Measurements from ENCODE around the gene ROR1.

The ROR1 gene

GRCh38 chr1:64074767-64075166 is 300.9 kb downstream of the ROR1 start:
- ChIA-PET CTCF (no interaction called here), POLR2A (no interaction called here)
- no peak overlapping the region for H3K4me3 ChIP-seq (ENCODE audit: low read depth, low read length)

DNA sequence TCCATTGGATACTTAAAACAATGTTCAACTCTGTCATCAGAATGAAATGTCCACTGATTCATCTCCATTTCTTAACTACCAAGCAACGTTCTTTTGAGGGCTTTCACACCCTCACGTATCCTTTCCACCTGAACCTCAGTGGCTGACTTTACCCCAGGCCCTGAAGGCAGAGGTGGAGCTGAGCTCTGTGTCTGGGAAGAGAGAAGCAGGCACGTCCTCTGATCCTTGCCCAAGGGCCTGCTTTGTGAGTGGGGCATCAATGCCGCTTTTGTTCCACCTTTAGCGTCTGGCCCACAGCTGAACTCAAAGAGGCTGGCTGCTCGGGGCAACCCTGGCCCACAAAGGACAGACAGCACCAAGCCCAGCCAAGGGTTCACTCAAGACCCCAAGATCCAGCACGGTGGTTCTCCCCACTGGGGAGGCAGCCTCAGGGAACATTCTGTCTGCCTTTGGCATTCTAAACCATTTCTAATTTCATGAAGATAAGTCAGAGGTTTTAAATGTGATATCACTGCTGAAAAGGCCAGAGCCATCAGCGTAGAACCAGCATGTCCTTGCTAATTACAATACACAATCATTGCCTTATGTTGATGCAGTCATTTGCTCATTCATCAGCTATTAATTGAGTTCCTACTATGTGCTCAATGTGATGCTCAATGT is 303.6 kb downstream of the ROR1 start:
- no peak for DNase-seq (ENCODE audit: low read depth, low spot score)
- POLR2A ChIA-PET = interaction anchor here (1.0 kb wide), 1 partner anchor 283 kb away, joined by 3 read pairs; no protein-coding TSS in a partner anchor
- CTCF ChIA-PET = interaction anchor here (2.8 kb wide), 1 partner anchor 60 kb away, joined by 9 read pairs; no protein-coding TSS in a partner anchor
- TF ChIP-seq CTCF (IDR thresholded peaks at IDR 0.05; ENCODE audit: insufficient read depth, low read length, missing control alignments) = no peak
- no peak overlapping the region for H3K4me3 ChIP-seq (ENCODE audit: low read depth, low read length)

More at GRCh38 chr1:64074767-64075166, 300.9 kb downstream of the ROR1 start:
- DNase-seq (ENCODE audit: low read depth, low spot score) = no peak
- TF ChIP-seq CTCF (IDR thresholded peaks at IDR 0.05; ENCODE audit: insufficient read depth, low read length, missing control alignments) = no peak

- no peak overlapping the region for H3K4me3 ChIP-seq (ENCODE audit: low read depth, low read length)
- CTCF ChIA-PET = no interaction called here
- TF ChIP-seq CTCF (IDR thresholded peaks at IDR 0.05; ENCODE audit: insufficient read depth, low read length, missing control alignments) = no peak
- POLR2A ChIA-PET = no interaction called here
- DNase-seq (ENCODE audit: low read depth, low spot score) = no peak
Observed at GRCh38 chr1:64080941-64081562, 307.2 kb downstream of the ROR1 start.

- POLR2A ChIA-PET = no interaction called here
- peak; percentile 42 for DNase-seq (ENCODE audit: low read depth, low spot score)
- no peak overlapping the region for H3K4me3 ChIP-seq (ENCODE audit: low read depth, low read length)
- no peak for TF ChIP-seq CTCF (IDR thresholded peaks at IDR 0.05; ENCODE audit: insufficient read depth, low read length, missing control alignments)
- CTCF ChIA-PET = interaction anchor here (1.1 kb wide), 1 partner anchor 56 kb away, joined by 4 read pairs; no protein-coding TSS in a partner anchor
Observed at GRCh38 chr1:64082459-64082858, 308.6 kb downstream of the ROR1 start.

DNA sequence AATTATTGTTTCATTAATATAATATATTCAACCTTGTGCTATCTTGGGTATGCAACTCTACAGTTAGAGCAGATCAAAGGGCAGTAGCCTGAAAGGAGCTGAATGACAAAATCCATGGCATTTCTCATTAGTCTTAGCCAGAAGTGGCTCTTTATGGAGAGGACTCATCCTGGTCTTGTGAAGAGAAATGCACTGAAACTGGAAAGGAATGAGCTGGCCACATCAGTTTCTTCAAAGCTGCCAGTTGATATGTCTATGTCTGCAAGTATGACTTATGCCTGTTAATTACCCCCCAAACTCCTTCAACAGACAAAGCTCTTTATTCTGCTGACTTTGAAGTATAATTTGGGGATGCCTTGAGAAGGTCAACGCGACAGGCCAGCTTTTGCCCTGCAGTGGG is 310.6 kb downstream of the ROR1 start:
- no peak for DNase-seq (ENCODE audit: low read depth, low spot score)
- POLR2A ChIA-PET = no interaction called here
- TF ChIP-seq CTCF (IDR thresholded peaks at IDR 0.05; ENCODE audit: insufficient read depth, low read length, missing control alignments) = no peak
- CTCF ChIA-PET = interaction anchor here (0.8 to 2.0 kb wide), 5 partner anchors 24 to 162 kb away, joined by 3 to 5 read pairs (median 4); no protein-coding TSS in a partner anchor
- no peak overlapping the region for H3K4me3 ChIP-seq (ENCODE audit: low read depth, low read length)

GRCh38 chr1:64087768-64088167 is 314.0 kb downstream of the ROR1 start:
- CTCF ChIA-PET = interaction anchor here (0.9 kb wide), 1 partner anchor 49 kb away, joined by 3 read pairs; no protein-coding TSS in a partner anchor
- no peak for TF ChIP-seq CTCF (IDR thresholded peaks at IDR 0.05; ENCODE audit: insufficient read depth, low read length, missing control alignments)
- POLR2A ChIA-PET = no interaction called here
- peak; percentile 49 for DNase-seq (ENCODE audit: low read depth, low spot score)
- no peak overlapping the region for H3K4me3 ChIP-seq (ENCODE audit: low read depth, low read length)

All from AG04449 (cell line).